Metanephros (tissue), 2 donors: Measurements from ENCODE around the gene GALNT4. TPM values are rescaled to one million over a fixed set of nuclear protein-coding genes. Genes with fewer than 3 reads are reported as not detected.

ENCODE experiments used
- small RNA-seq: library from RNA; depleted of rRNA; stranded (forward); fragments of <200 nt; gene quantifications from one replicate; pipeline ENCODE3, GENCODE V24; 2014; ENCODE audit warnings: low replicate concordance
- total RNA-seq: library from RNA; depleted of rRNA; stranded (reverse); fragments of >200 nt; gene quantifications from one replicate; pipeline ENCODE4 v1.2.3, GENCODE V29; 2014

The GALNT4 gene
- 12.3 TPM for total RNA-seq

DNA sequence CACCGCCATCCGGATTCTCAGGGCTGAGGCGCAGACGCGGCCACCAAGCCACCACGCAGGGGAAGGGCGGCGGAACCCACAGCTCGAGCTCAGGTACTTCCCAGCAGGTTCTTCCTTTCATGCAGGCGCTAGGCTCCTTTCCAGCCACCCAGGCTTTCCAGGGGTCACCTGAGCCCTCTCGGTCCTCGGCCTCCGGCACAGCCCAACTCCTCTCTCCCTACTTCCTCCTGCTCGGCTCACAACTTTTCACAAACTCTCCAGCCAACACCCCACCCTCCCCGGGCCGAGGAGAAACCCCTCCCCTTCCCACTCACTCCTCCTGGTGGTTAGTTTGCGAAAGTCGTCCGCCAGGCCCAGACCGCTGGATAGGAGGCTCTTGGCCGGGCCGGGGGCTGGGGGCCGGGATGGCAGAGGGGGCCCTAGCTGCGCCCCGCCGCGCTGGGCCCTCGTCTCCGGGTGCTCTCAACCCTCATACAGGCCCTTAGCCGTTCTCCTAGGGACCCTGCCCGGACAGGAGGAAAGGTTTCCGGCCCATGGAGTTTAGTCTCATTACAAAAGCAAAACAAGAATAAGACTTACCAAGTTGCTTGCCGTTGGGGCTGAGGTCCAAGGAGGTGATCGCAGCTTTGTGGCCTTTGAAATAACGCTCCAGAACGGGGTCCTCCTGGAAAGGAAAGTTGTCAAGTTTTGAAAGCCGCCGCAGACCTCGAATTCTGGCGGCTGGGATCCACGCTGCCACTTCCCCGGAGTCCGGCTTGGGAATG is at the start of gene GALNT4:
Gene GALNT4 (minus strand): TSS at position 256 of the 764 bp plus-strand sequence. CDS start 247 bp downstream, at position 9.

DNA sequence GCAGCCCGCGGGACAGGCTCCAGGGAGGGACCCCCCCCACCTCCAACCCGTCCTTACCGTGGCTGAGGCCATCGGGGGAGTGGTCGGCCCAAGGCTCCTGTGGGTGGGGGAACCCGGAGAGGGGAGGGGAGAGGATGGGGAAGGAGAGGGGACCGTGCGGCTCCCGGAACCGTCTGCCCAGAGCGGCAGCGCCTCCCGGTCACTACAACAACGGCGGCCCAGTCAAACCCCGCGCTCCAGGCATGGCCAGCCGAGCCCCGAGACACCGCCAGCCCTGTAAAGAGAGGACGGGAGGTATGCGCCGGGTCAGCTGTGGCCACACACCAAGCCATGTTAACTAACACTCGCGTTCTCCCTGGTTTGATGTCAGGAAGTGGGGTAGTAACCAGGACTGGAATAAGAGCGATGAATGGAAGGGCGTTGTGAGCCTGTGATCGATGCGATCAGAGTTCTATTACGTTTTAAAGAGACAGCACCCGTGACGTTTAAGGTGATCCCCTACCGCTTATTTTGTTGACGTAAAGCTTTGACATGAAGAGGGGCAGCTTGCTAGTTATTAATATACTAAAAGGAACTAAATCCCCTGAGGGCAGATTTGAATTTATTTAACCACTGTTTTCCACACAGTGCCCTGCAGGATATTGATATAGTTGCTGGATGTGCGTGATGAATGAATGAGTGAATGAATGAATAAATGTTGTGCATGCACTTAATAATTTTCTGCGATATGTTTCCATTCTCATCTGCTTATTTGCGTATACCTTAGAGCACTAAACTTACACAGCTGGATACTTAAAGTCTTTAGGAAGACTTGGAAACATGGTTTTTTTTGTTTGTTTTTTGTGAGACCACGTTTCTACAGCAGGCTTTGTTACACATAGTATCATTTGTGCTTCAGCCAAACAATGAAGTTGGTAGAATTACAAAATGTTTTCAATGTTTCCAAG is 1.5 kb upstream of the GALNT4 start, which contains the start of gene POC1B:
Gene POC1B (minus strand): TSS at position 224 of the 947 bp plus-strand sequence. CDS start 152 bp downstream, at position 72.

Small RNA genes lying within 50 kb of the gene (small RNA-seq; reads per million reads assigned to genes)
- gene AC025034.2 (not detected), gene POC1B-GALNT4 (not detected)

Other genes with a start within 250 kb of the GALNT4 start
- gene DUSP6, start 172.3 kb downstream of the GALNT4 start, total RNA-seq, result 106 TPM
- 23.9 TPM for gene POC1B, start 1.3 kb upstream of the GALNT4 start, total RNA-seq
- gene ATP2B1, start 184.0 kb upstream of the GALNT4 start, total RNA-seq, result 98.8 TPM